Fibroblast of lung (primary cell): ENCODE results near the gene SLC35A1.

Experiments
- CTCF ChIP-seq, 2 donors: IDR thresholded peaks in 1 of 2; conservative IDR thresholded peaks in 1 of 2; 1 replicate in 1 of 2; 2 replicates in 1 of 2; pipeline ENCODE4 v1.5.1; 2011 to 2012; ENCODE audit warnings: low read length in 2 of 2, control low read depth in 1 of 2, inconsistent platforms in 1 of 2, low read depth in 1 of 2, mild to moderate bottlenecking in 1 of 2
- EZH2 ChIP-seq: IDR thresholded peaks from 2 replicates; pipeline ENCODE4 v1.5.1; 2012; ENCODE audit warnings: low read length, control low read depth, mild to moderate bottlenecking; ENCODE audit errors: missing control alignments

- TF ChIP-seq CTCF (conservative IDR thresholded peaks at IDR 0.05 in 1 of 2, IDR thresholded peaks at IDR 0.05 in 1 of 2; ENCODE audit: low read depth in 1 of 2, low read length in 2 of 2) (no peak), EZH2 (no peak)
These were observed 28.4 kb upstream of the SLC35A1 start for GRCh38 chr6:87444362-87444761.
